GM23338 (cell line): ENCODE results near the gene LRCH2. TPM values are rescaled to one million over a fixed set of nuclear protein-coding genes. Genes with fewer than 3 reads are reported as not detected.

Source experiments
- ATAC-seq: fragments of 200-7000 bp; cut with Tn5 transposase; 3 replicates; pipeline ENCODE4 v1.9.1; 2020
- DNase-seq: peaks from one replicate; pipeline ENCODE4 v3.0.0-alpha.2; 2015; ENCODE audit warnings: low spot score
- H2AFZ ChIP-seq: fragments of 200-600 bp; sonication (generic); 2 replicates; pipeline ENCODE4 v1.8.0; 2016; ENCODE audit warnings: antibody characterized with exemption, mild to moderate bottlenecking, moderate library complexity
- H3F3A ChIP-seq: fragments of 200-600 bp; sonication (generic); replicated peaks from 2 replicates; pipeline ENCODE4 v1.8.0; 2017; ENCODE audit warnings: antibody characterized with exemption, mixed run types, low read depth
- H3K27ac ChIP-seq: fragments of 200-600 bp; sonication (generic); 2 replicates; pipeline ENCODE4 v1.6.1; 2016; ENCODE audit warnings: low read depth
- H3K27me3 ChIP-seq: fragments of 200-600 bp; sonication (generic); 2 replicates; pipeline ENCODE4 v1.8.0; 2016; ENCODE audit warnings: mild to moderate bottlenecking, mixed run types, moderate library complexity; ENCODE audit not compliant: insufficient read depth
- H3K36me3 ChIP-seq: fragments of 200-600 bp; sonication (generic); 2 replicates; pipeline ENCODE4 v1.8.0; 2016; ENCODE audit warnings: mild to moderate bottlenecking; ENCODE audit not compliant: insufficient read depth
- H3K4me1 ChIP-seq: fragments of 200-600 bp; sonication (generic); 2 replicates; pipeline ENCODE4 v1.8.0; 2016; ENCODE audit warnings: mild to moderate bottlenecking, moderate library complexity; ENCODE audit not compliant: insufficient read depth
- H3K4me2 ChIP-seq: fragments of 200-600 bp; sonication (generic); 2 replicates; pipeline ENCODE4 v1.7.1; 2017; ENCODE audit warnings: mixed run types
- H3K4me3 ChIP-seq: fragments of 200-600 bp; sonication (generic); 2 replicates; pipeline ENCODE4 v1.6.1; 2016; ENCODE audit warnings: mixed run types
- H3K79me2 ChIP-seq: fragments of 200-600 bp; sonication (generic); replicated peaks from 2 replicates; pipeline ENCODE4 v1.8.0; 2017; ENCODE audit warnings: mild to moderate bottlenecking; ENCODE audit not compliant: insufficient read depth
- H3K9me2 ChIP-seq: fragments of 200-600 bp; sonication (generic); 2 replicates; pipeline ENCODE4 v1.8.0; 2017; ENCODE audit not compliant: insufficient read depth
- H4K20me1 ChIP-seq: fragments of 200-600 bp; sonication (generic); replicated peaks from 2 replicates; pipeline ENCODE4 v1.8.0; 2017; ENCODE audit warnings: mild to moderate bottlenecking; ENCODE audit not compliant: insufficient read depth
- H3K27ac Mint-ChIP-seq: 2 replicates; pipeline ENCODE4 v1.8.0; 2020; ENCODE audit warnings: inconsistent platforms, mild to moderate bottlenecking, moderate library complexity, mixed read lengths
- H3K27me3 Mint-ChIP-seq: 3 replicates; pipeline ENCODE4 v1.8.0; 2022; ENCODE audit warnings: low read depth, mild to moderate bottlenecking, moderate library complexity, mixed read lengths, inconsistent platforms; ENCODE audit not compliant: insufficient read depth, poor library complexity
- H3K36me3 Mint-ChIP-seq: 3 replicates; pipeline ENCODE4 v1.8.0; 2021; ENCODE audit warnings: low read depth, mild to moderate bottlenecking, inconsistent platforms, moderate library complexity, mixed read lengths
- H3K4me1 Mint-ChIP-seq: 3 replicates; pipeline ENCODE4 v1.8.0; 2020; ENCODE audit warnings: mild to moderate bottlenecking, inconsistent platforms, mixed read lengths
- H3K4me3 Mint-ChIP-seq: 3 replicates; pipeline ENCODE4 v1.8.0; 2021; ENCODE audit warnings: moderate library complexity, mild to moderate bottlenecking, inconsistent platforms, mixed read lengths
- H3K9me3 Mint-ChIP-seq: 3 replicates; pipeline ENCODE4 v1.8.0; 2020; ENCODE audit warnings: moderate library complexity, mild to moderate bottlenecking, inconsistent platforms, mixed read lengths
- CREB1 ChIP-seq: fragments of 250-450 bp; sonication (Bioruptor Pico); IDR thresholded peaks from 2 replicates; pipeline ENCODE4 v1.5.0; 2020; ENCODE audit warnings: low read depth, mild to moderate bottlenecking, moderate library complexity
- EZH2 ChIP-seq: fragments of 200-600 bp; sonication (generic); IDR thresholded peaks from one replicate; pipeline ENCODE4 v1.8.0; 2017; ENCODE audit warnings: antibody characterized with exemption, mild to moderate bottlenecking, low read depth; ENCODE audit not compliant: unreplicated experiment
- EZH2phosphoT487 ChIP-seq: fragments of 200-600 bp; sonication (generic); IDR thresholded peaks from one replicate; pipeline ENCODE4 v1.8.1; 2018; ENCODE audit warnings: antibody characterized with exemption; ENCODE audit not compliant: unreplicated experiment
- JUNB ChIP-seq: IDR thresholded peaks from one replicate; pipeline ENCODE4 v1.6.1; 2016; ENCODE audit warnings: antibody characterized with exemption; ENCODE audit not compliant: unreplicated experiment
- NANOG ChIP-seq: IDR thresholded peaks from 2 replicates; pipeline ENCODE4 v1.6.1; 2016; ENCODE audit warnings: antibody characterized with exemption, borderline replicate concordance
- POLR2AphosphoS5 ChIP-seq: IDR thresholded peaks from 2 replicates; pipeline ENCODE4 v1.6.1; 2016; ENCODE audit warnings: antibody characterized with exemption, low read depth
- ZNF114 ChIP-seq: fragments of 250-450 bp; sonication (Bioruptor Pico); IDR thresholded peaks from 2 replicates; pipeline ENCODE4 v1.5.0; 2020; ENCODE audit warnings: mild to moderate bottlenecking, moderate library complexity
- polyA plus RNA-seq: library from polyadenylated mRNA; unstranded; fragments of >200 nt; fragmentation: Nextera tagmentation; extraction: Ambion mirVana; gene quantifications from 2 replicates; pipeline ENCODE4 v1.2.1, GENCODE V29; 2016
- total RNA-seq: library from RNA; depleted of rRNA; stranded (reverse); fragments of >200 nt; shearing (Covaris generic); gene quantifications from 2 replicates; pipeline ENCODE4 v1.2.3, GENCODE V29; 2014
- TF ChIP-seq, protein P1 (sequence below): fragments of 250-450 bp; sonication (Bioruptor Pico); IDR thresholded peaks from 2 replicates; pipeline ENCODE4 v1.5.0; 2020; ENCODE audit warnings: mild to moderate bottlenecking, moderate library complexity
- TF ChIP-seq, protein P2 (sequence below): IDR thresholded peaks from one replicate; pipeline ENCODE4 v1.6.1; 2018; ENCODE audit warnings: antibody characterized with exemption; ENCODE audit not compliant: unreplicated experiment

Gene LRCH2
- total and polyA plus RNA-seq, 2 experiments from 2014 or later, result 2.5 to 8.6 TPM

DNA sequence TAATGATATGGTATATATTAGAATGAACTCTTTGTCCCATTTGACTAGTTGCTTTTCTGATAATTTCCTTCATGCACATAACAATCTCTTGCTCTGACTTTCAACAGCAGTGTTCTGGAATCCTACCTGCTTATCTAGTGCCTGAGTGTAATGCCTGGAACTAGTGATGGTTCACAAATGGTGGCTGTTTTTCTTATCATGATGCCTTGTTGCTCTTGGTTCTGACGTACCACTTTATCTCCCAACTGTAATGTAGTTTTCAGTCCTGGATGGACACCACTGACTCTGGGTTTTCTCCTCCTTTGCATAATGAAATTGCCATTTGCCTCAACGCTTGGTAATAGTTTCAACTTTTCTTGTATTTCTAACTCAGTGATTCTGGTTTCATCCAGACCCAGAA, 30.1 kb upstream of the LRCH2 start (continued):
- TF ChIP-seq, protein P1, sequence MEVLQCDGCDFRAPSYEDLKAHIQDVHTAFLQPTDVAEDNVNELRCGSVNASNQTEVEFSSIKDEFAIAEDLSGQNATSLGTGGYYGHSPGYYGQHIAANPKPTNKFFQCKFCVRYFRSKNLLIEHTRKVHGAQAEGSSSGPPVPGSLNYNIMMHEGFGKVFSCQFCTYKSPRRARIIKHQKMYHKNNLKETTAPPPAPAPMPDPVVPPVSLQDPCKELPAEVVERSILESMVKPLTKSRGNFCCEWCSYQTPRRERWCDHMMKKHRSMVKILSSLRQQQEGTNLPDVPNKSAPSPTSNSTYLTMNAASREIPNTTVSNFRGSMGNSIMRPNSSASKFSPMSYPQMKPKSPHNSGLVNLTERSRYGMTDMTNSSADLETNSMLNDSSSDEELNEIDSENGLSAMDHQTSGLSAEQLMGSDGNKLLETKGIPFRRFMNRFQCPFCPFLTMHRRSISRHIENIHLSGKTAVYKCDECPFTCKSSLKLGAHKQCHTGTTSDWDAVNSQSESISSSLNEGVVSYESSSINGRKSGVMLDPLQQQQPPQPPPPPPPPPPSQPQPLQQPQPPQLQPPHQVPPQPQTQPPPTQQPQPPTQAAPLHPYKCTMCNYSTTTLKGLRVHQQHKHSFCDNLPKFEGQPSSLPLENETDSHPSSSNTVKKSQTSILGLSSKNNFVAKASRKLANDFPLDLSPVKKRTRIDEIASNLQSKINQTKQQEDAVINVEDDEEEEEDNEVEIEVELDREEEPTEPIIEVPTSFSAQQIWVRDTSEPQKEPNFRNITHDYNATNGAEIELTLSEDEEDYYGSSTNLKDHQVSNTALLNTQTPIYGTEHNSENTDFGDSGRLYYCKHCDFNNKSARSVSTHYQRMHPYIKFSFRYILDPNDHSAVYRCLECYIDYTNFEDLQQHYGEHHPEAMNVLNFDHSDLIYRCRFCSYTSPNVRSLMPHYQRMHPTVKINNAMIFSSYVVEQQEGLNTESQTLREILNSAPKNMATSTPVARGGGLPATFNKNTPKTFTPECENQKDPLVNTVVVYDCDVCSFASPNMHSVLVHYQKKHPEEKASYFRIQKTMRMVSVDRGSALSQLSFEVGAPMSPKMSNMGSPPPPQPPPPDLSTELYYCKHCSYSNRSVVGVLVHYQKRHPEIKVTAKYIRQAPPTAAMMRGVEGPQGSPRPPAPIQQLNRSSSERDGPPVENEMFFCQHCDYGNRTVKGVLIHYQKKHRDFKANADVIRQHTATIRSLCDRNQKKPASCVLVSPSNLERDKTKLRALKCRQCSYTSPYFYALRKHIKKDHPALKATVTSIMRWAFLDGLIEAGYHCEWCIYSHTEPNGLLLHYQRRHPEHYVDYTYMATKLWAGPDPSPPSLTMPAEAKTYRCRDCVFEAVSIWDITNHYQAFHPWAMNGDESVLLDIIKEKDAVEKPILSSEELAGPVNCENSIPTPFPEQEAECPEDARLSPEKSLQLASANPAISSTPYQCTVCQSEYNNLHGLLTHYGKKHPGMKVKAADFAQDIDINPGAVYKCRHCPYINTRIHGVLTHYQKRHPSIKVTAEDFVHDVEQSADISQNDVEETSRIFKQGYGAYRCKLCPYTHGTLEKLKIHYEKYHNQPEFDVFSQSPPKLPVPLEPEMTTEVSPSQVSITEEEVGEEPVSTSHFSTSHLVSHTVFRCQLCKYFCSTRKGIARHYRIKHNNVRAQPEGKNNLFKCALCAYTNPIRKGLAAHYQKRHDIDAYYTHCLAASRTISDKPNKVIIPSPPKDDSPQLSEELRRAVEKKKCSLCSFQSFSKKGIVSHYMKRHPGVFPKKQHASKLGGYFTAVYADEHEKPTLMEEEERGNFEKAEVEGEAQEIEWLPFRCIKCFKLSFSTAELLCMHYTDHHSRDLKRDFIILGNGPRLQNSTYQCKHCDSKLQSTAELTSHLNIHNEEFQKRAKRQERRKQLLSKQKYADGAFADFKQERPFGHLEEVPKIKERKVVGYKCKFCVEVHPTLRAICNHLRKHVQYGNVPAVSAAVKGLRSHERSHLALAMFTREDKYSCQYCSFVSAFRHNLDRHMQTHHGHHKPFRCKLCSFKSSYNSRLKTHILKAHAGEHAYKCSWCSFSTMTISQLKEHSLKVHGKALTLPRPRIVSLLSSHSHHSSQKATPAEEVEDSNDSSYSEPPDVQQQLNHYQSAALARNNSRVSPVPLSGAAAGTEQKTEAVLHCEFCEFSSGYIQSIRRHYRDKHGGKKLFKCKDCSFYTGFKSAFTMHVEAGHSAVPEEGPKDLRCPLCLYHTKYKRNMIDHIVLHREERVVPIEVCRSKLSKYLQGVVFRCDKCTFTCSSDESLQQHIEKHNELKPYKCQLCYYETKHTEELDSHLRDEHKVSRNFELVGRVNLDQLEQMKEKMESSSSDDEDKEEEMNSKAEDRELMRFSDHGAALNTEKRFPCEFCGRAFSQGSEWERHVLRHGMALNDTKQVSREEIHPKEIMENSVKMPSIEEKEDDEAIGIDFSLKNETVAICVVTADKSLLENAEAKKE (CRISPR knock-in tag), result no peak
- no peak for TF ChIP-seq ZNF114 (CRISPR knock-in tag)
- no peak for TF ChIP-seq EZH2phosphoT487

DNA sequence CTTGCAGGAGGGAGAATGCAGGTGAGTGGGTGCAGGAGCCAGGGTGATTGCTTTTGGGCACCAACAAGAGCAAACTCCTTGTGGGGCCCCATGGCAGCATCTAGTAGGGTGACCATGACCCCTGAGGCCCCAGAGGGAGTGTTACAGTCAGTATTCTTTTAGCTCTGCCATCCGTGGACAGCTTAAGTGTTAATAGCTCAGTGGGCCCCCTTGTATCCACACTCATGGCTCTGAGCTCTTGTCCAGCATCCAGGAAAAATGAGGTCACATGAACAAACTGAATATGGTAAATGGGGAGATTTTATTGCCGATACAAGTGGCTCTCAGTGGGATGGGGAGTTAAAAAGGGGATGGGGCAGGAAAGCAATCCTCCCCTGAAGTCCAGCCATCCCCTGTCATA, 27.3 kb upstream of the LRCH2 start:
- no peak for TF ChIP-seq NANOG
- TF ChIP-seq, protein P2, sequence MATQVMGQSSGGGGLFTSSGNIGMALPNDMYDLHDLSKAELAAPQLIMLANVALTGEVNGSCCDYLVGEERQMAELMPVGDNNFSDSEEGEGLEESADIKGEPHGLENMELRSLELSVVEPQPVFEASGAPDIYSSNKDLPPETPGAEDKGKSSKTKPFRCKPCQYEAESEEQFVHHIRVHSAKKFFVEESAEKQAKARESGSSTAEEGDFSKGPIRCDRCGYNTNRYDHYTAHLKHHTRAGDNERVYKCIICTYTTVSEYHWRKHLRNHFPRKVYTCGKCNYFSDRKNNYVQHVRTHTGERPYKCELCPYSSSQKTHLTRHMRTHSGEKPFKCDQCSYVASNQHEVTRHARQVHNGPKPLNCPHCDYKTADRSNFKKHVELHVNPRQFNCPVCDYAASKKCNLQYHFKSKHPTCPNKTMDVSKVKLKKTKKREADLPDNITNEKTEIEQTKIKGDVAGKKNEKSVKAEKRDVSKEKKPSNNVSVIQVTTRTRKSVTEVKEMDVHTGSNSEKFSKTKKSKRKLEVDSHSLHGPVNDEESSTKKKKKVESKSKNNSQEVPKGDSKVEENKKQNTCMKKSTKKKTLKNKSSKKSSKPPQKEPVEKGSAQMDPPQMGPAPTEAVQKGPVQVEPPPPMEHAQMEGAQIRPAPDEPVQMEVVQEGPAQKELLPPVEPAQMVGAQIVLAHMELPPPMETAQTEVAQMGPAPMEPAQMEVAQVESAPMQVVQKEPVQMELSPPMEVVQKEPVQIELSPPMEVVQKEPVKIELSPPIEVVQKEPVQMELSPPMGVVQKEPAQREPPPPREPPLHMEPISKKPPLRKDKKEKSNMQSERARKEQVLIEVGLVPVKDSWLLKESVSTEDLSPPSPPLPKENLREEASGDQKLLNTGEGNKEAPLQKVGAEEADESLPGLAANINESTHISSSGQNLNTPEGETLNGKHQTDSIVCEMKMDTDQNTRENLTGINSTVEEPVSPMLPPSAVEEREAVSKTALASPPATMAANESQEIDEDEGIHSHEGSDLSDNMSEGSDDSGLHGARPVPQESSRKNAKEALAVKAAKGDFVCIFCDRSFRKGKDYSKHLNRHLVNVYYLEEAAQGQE, result no peak
- no peak for TF ChIP-seq CREB1 (CRISPR knock-in tag)
- no peak for TF ChIP-seq ZNF114 (CRISPR knock-in tag)
- TF ChIP-seq EZH2, result no peak
- TF ChIP-seq POLR2AphosphoS5, result no peak
- TF ChIP-seq JUNB, result no peak
- no peaks in the 10 kb centered on the region for H3F3A ChIP-seq
- H3K36me3 ChIP-seq, result no peaks in the 10 kb centered on the region
- no peaks in the 10 kb centered on the region for H3K4me1 Mint-ChIP-seq
- H3K9me3 Mint-ChIP-seq, result no peaks in the 10 kb centered on the region
- H3K79me2 ChIP-seq, result no peaks in the 10 kb centered on the region
- DNase-seq (no peak), ATAC-seq (no peak)
- no peak overlapping the region for H3K27ac Mint-ChIP-seq
- H3K9me2 ChIP-seq, result no peaks in the 10 kb centered on the region
- H3K4me3 Mint-ChIP-seq, result no peak overlapping the region
- H3K4me1 ChIP-seq, result no peaks in the 10 kb centered on the region
- no peak overlapping the region for H3K4me2 ChIP-seq
- peaks cover 1% of the 10 kb centered on the region for H3K27me3 Mint-ChIP-seq
- H2AFZ ChIP-seq, result no peak overlapping the region
- no peaks in the 10 kb centered on the region for H3K36me3 Mint-ChIP-seq
- no peaks in the 10 kb centered on the region for H3K27me3 ChIP-seq
- H3K4me3 ChIP-seq, result no peak overlapping the region
- no peaks in the 10 kb centered on the region for H4K20me1 ChIP-seq
- H3K27ac ChIP-seq, result no peak overlapping the region
